Activated naive CD4-positive, alpha-beta T cell (primary cell): ENCODE data around the gene SBNO2.

Experiments
- DNase-seq, 4 experiments: peaks; one replicate each; lab custom pipeline; 2025; lab: John Stamatoyannopoulos, UW

SBNO2 gene, protein sequence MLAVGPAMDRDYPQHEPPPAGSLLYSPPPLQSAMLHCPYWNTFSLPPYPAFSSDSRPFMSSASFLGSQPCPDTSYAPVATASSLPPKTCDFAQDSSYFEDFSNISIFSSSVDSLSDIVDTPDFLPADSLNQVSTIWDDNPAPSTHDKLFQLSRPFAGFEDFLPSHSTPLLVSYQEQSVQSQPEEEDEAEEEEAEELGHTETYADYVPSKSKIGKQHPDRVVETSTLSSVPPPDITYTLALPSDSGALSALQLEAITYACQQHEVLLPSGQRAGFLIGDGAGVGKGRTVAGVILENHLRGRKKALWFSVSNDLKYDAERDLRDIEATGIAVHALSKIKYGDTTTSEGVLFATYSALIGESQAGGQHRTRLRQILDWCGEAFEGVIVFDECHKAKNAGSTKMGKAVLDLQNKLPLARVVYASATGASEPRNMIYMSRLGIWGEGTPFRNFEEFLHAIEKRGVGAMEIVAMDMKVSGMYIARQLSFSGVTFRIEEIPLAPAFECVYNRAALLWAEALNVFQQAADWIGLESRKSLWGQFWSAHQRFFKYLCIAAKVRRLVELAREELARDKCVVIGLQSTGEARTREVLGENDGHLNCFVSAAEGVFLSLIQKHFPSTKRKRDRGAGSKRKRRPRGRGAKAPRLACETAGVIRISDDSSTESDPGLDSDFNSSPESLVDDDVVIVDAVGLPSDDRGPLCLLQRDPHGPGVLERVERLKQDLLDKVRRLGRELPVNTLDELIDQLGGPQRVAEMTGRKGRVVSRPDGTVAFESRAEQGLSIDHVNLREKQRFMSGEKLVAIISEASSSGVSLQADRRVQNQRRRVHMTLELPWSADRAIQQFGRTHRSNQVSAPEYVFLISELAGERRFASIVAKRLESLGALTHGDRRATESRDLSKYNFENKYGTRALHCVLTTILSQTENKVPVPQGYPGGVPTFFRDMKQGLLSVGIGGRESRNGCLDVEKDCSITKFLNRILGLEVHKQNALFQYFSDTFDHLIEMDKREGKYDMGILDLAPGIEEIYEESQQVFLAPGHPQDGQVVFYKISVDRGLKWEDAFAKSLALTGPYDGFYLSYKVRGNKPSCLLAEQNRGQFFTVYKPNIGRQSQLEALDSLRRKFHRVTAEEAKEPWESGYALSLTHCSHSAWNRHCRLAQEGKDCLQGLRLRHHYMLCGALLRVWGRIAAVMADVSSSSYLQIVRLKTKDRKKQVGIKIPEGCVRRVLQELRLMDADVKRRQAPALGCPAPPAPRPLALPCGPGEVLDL (N-terminal part only)

DNA sequence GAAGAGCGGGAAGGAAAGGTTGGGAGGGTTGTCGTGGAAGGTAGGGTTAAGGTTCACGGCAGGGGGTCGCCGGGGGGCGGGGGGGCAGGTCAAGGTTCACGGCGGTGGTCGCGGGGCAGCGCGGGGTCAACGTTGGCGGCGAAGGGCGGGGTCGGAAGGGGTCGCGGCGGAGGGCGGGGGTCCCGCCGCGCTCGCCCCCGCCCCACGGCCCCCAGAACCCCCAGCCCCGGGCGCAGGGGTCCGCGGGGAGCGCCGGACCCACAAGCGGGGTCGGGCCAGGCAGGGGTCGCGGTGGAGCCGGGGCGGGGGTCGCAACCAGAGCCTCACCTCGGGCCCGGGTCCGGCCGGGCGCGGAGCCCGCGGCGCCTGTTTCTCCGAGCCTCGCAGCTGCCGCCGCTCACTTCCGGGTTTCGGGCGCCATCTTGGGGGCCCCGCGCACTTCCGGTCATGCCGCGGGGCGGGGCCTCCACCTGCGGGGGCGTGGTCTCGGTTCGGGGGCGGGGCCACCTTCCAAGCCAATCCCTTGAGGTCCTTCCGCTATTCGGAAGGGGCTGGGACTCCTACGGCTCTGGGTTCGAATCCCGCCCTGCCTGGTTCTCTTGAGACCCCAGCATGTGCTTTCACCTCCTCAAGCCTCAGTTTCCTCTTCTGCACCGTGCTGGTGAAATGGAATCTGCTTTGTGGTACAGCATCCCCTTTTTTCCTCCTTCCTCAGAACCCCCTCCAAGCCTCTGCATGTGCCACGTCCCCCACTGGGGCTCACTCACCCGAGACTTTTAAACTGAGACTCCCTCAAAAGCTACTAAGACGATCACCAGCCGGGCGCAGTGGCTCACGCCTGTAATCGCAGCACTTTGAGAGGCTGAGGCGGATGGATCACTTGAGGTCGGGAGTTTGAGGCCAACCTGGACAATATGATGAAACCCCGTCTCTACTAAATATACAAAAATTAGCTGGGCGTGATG is at the start of gene SBNO2:
Gene SBNO2, minus strand, starts transcription at position 424 of the 965 bp plus-strand sequence. CDS start 19,992 bp downstream, outside the sequence.
- DNase-seq: peak; percentile 80 to 93 (median 90)

DNA sequence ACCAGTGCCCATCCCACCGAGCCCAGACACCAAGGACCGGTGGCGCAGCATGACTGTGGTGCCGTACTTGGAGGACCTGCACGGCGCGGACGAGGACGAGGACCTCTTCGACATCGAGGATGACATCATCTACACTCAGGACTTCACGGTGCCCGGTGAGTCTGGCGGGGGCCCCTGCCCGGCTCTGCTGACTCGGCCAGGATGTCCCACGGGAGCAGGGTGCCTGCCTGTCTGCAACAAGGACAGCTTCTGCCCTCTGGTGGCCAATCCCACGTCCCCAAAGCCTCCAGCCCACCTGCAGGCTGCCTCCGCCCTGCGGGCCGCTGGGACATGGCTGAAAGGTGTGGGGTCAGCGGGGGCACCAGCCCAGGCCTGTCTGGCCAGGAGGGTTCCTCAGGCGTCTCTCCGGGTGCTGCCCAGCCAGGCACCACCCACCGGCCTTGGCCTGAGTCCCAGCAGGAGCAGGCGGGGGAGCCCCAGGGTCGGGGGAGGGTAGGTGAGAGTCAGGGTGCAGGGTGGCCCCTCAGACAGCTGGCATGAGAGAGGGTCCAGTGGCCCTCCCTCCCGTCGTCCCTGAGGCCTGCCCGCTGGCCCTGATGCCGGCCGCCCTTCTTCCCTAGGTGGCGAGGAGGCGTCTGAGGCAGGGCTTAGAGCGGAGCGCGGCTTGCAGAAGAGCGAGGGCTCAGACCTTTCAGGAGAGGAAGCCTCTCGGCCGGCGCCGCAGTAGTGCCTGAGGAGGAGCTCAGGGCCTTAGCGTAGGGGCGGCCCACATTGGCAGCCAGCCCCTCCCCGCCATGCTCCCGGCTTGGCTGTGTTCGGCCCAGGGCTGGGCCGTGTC is 49.2 kb upstream of the SBNO2 start:
- no peak for DNase-seq

GRCh38 chr19:1222394-1222793 is 48.3 kb upstream of the SBNO2 start:
- DNase-seq: no peak

- DNase-seq: no peak
Measured at GRCh38 chr19:1221904-1222255, 47.8 kb upstream of the SBNO2 start.

- DNase-seq: no peak
Measured at GRCh38 chr19:1220976-1221903, 47.2 kb upstream of the SBNO2 start.

DNA sequence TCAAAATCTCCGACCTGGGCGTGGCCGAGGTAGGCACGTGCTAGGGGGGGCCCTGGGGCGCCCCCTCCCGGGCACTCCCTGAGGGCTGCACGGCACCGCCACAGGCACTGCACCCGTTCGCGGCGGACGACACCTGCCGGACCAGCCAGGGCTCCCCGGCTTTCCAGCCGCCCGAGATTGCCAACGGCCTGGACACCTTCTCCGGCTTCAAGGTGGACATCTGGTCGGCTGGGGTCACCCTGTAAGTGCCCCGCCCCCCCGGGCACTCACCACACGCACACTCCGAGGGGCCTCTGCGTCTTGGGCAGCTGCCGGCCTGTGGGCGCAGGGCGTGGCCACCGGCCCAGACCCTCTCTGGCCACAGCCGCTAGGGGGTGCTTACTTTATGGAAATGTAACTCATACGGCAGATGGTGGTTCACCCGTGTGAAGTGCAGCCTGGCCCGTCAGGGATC is 46.4 kb upstream of the SBNO2 start:
- DNase-seq: no peak

DNA sequence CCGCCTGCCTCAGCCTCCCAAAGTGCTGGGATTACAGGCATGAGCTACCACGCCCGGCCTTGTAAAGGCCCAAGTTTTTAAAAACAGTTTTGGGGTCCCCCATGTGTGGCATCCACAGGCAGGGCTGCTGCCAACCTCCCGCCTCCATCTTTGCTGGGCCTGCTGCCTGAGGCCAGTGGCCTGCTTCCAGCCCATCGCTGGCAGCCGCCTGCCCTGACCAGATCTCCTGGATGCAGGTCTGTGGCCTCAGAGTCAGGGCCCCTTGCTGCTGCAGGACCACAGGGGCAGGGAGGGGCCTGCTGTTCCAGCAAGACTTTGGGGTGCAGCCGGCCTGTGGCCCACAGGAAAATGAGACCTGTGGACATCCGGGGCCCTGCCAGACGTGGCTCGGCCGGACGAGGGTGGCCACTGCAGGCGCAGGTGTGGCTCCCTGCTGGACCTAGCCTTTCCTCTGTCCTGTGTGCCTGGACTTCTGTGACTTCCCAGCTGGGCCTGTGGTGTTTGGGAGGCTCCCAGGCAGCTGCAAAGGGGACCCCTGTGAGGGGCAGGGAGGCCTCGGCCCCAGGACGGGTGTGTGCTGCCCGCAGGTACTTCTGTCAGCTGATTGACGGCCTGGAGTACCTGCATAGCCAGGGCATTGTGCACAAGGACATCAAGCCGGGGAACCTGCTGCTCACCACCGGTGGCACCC is 45.9 kb upstream of the SBNO2 start:
- no peak for DNase-seq

GRCh38 chr19:1218751-1219567 is 44.9 kb upstream of the SBNO2 start:
- no peak for DNase-seq

- no peak for DNase-seq
Measured at GRCh38 chr19:1217366-1217765, 43.3 kb upstream of the SBNO2 start.

- DNase-seq: no peak
Measured at GRCh38 chr19:1216756-1217155, 42.7 kb upstream of the SBNO2 start.

DNA sequence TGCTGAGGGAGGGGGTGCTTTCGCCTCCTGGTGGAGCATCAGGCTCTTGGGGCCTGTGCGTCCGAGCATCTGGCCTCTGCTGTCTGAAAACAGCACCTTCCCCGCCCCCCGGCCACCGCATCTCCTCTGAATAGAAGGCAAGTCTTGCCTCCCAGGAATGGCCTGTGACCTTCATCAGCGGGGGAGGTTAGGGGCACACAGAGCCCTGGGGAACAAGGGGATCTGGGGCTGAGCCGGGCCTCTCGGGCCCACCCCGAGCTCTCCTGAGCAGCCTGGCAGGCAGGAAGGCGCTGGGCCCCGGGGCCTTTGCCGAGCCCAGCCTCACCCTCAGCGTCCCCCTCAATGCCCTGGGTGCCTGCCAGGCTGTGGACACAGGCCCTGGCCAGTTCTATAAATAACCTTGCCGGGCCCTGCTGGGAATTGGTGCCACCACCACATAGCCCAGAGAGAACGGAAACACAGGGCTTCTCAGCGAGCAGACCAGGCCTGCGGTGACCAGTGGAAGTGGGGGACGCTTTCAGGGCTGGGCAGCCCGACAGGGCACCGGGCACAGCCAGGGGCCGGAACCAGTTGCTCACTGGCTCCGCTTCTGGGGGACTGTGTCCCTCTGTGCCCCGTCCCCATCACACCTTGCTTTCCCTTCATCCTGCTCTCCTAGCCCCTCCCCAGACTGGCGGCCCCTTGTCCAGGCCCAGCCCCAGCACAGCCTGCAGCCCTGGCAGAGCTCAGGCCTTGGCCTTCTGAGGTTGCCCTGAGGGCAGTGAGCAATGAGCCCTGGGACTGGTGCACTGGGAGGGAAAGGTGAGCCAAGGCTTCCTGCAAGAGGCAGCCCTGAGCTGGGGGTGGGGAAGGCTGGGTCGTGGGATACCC is 41.0 kb upstream of the SBNO2 start:
- no peak for DNase-seq

GRCh38 chr19:1214299-1214861 is 40.3 kb upstream of the SBNO2 start:
- no peak for DNase-seq

- DNase-seq: no peak
Measured at GRCh38 chr19:1213391-1214286, 39.6 kb upstream of the SBNO2 start.

- DNase-seq: no peak
Measured at GRCh38 chr19:1211494-1212234, 37.6 kb upstream of the SBNO2 start.

- DNase-seq: no peak
Measured at GRCh38 chr19:1210227-1210538, 36.1 kb upstream of the SBNO2 start.
